NOMO-1 treated with DMSO at 0.1 percent for 48 hours (cell line): ENCODE results near the gene NKX1-1.
"Not testable (repeated sequence)": the region's sequence is repeated elsewhere in the genome, so short reads cannot be mapped to it uniquely, and the experiment has no call there.

Experiments
- DNase-seq: peaks from one replicate; lab custom pipeline; 2025; ENCODE audit not compliant: unreplicated experiment; lab: John Stamatoyannopoulos, UW

Gene NKX1-1

DNA sequence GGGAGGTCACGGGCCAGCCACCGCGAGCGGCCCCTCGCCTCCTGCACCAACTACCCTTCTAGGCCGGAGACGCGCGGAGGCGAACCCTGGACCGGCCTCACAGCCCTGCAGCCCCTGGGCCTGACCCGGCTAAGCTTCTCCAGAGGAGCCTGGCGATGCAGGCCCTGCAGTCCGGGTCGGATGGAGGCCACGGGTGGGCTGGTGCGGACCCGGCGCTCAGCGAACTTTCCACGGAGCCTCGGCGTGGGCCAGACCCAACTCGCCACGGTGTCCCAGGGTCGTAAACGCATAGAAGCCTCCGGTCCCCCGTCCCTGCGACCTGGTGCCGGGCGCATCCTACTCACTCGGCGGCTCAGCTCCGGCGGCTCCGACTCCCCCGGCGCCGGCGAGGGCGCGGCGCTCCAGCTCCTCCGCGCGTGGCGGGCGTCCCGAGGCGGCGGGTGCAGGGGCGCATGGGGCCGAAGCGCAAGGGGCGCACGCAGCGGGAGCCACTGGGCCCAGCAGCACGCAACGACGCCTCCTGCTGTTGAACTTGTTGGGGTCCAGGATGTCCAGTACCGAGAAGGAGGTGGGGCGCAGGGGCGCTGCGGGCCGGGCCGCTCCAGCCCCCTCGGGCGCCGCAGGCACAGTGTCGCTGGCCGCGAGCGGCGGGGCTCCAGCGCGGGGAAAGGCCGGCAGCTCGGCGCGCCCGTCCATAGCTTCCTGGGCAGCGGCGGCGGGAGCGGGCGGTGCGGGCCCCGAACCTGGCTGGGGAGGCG lies 427 bp downstream of the NKX1-1 start:
- no peak for DNase-seq

DNA sequence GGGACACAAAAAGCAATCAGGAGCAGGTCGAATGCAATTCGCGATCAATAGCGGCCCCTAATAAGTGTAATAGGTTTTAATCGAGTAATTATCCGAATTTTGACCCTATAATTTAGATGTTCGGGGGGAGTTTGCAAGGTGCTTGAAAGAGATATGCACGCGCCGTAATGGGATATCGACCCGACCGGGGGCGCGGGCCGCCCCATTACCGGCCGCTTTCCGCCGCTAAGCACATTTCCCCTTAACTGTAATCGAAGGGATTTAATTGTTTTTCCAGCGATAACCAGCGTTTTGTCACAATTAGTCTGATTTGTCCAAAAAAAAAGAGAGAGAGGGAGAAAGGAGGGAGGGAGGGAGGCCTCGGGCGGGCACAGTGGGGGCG lies 997 bp downstream of the NKX1-1 start:
- DNase-seq = no peak

DNA sequence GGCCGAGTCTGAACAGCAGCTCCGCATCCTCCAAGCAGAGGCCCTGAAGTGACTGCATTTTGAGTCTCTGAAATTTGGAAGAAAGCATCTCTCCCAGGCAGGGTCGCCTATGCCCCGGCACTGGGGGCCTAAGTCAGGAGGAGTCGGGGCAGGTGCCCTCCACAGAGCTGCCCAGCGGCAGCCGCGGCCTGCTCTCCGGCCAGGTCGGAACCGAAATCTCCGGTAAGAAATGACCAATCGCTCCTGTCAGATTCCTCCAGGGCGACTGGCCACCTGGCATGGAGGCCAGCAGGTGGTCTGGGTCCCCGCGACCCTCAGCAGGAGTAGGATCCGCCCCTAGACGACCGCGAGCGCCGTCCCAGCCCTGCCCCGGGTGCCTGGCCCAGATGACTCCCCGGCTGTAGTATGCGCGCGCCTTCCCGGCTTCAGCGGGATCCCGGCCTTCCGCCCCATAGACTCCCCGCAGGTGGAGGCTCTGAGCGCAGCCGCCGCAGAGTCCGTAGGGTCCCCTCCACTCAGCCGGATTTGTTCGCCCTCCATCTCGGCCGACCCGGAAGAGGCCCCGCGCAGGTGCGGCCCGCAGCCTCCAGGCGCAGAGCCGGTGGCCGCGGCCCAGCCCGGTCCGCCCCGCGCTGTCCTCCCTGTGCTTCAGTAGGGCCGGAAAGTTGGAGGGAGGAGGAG lies 1.5 kb downstream of the NKX1-1 start:
- no peak for DNase-seq

DNA sequence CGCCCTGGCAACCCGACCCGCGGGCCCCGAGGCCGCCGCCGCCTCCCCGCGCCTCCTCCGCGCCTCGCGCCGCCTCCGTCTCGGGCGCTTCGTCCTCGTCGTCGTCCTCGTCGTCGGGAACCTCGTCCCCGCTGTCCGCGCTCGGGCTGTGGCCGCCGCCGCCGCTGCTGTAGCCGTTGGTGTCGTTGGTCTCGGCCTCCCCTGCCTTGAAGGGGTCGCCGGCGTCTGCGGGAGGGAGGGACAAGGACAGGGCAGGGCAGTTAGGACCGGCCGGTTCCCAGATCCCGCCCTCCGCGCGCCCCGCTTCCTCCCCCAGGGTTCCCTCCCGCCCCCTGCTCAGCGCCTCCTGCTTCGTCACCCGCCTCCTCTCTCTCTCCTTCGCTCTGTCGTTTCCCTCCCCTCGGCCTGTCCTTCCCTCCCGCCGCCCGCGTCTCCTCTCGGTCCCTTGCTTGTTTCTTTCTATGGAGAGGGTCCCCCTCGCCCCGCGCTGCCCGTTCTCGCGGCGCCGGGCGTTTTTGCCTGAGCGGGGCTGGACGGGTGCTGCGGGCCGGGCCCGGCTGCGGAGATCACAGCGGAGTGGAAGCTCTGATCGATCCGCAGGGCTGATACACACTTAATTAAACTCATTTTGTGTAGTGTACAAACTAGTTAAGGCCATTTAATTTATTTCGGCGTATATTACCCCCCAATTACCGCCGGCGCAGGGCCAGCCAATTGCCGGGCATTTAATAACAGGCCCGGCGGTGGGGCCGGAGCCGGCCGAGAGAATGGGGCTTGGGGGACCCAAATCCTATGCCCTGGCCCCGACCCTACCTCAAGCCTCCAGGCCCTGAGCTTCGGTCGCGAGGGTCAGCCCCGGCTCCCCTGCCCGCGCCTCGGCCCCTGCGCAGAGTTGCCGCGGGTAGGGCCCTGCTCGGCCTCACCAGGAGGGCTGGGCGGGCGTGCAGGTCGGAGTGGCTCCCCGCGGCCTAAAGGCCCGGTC lies 2.4 kb downstream of the NKX1-1 start:
- DNase-seq = no peak

DNA sequence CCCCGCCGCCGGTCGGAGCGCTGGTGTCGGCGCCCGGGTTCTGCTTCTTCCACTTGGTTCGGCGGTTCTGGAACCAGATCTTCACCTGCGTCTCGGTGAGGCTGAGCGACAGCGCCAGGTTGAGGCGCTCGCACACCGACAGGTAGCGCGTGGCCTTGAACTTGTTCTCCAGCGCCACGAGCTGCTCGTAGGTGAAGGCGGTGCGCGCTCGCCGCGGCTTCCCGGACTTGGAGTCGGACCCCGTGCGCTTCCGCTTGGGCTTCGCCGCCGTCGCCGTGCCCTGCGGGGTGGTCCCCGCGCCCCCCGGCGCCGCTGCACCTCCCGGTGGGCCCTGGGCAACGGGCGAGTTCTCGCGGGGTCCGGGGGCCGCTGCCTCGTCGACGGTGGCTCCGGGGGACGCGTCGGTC lies 3.1 kb downstream of the NKX1-1 start:
- DNase-seq = no peak

DNA sequence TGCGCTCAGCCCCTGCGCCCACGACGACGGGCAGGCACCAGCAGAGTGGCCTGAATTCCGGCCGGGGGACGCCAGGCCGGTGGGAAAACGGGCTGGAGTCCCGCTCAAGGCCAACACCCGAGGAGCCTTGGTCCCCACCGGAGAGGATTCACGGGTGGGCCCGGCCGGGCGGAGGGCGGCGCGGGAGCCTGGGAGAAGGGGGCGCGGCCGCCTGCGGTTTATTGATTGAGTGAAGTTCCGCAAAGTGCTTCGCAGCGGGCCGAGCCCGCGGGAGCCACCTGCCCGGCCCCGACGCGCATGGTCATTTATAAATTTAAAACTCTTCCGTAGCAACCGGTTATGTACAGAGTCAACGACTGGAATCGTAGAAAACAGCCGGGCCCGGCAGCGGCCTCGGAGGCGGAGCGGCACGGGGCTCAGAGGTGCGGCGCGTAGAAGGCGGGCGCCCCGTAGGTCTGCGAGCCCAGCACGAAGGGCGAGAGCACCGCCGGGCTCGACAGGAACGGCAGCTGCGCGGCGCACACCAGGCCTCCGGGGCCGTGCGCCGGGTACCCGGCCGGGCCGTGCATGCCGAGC lies 3.6 kb downstream of the NKX1-1 start:
- DNase-seq = no peak

DNA sequence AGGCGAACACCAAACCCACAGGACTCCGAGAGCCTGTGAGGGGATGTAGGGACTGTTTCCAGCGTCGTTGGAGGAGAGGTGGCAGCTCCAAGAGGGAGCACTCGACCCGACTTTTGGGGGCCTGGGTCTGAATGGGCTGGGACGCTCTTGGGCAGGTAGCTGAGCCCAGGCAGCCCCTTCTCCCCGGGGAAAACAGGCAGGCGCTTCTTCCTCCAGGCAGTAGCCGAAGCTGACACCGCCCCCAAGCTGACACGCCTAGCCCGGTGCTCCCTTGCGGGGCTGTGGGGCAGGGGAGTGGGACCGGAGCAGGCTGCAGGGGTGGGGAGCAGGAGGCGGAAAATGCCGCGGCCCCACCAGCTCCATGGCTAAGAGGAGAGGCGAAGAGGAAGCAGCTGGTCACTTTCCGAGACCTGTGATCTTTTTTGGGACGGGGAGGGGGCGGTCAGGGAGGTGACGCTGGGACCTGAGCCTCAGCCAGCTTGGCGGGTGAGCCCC lies 4.2 kb downstream of the NKX1-1 start:
- DNase-seq = no peak

DNA sequence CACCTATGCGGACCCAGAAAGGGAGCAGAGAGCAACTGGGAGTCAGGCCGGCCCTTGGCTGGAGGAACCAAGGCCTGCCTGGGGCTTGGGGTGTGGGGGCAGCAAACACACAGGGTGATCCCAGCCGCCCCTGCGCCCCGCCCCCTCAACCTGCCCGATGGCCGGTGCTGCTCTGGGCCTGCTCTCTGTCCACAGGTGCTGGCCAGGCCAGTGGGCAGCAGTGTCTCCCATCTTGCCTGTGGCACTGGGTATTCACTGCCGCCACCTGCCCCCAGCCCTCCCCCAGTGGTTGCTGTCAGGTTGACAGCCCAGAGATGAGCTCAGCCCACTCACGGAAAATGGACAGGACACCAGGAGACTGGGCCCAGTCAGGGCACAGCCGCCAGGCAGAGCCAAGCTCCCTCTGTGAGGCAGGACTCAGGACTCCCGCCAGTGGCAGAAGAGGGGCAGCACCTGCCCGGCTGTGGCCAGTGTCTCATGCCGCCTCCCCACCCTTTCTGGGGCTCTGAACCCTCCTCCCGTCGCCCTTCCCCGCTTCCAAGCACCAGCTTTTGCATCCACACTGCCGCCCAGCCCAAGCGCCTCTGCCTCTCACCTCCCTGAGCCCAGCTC lies 4.7 kb downstream of the NKX1-1 start:
- no peak for DNase-seq

DNA sequence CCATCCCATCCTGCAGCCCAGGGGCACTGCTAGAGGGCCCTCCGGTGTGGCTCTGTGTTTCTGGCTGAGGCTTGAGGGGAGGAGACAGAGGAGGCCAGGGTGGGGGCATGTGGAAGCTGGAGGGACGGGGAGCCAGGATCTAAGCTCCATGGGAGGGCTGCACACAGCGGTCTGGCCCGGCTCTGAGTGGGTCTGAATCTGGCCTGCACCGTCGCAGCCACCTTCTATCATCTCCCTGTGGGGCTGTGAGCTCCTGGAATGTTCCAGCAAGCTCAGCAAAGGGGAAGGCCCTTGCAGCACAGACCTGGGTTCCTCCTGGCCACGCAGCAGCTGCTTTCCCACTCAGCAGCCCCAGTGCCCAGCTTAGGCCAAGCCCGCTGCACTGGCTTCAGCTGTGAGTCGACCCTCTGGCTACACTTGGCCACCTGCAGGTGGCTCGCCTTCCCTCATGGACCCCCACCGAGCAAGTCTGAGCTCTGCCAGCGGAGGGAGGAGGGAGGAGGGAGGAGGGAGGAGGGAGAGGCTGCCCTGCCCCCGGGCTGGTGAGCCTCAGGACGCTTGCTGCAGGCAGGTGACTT lies 5.3 kb downstream of the NKX1-1 start:
- no peak for DNase-seq

DNA sequence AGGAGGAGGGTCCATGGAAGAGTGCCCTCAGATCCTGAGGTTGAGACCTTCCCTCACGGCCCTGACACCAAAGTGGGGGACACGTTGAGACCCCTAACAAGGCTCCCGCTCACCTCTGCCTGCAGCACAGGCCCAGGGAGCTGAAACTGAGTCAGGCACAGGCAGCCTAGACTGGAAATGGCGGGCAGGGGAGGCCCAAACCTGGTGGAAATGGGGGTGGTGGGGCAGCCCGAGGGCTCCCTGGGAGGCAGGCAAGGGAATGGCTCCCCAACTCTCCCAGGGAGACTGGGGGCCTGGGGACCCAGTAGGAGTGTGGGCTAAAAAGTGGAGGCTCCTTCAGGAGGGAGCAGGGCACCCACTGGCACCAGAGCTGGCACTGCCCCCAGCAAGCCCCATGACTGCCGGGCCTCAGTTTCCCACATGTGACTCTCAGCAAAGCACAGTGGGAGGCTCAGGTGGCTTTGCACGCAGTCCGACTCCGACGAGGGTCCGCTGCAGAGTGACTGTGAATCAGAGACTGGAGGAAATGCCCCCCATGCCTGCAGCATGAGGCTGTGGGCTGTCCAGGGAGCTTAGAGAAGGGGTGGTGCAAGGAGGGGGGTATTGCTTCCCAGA lies 5.9 kb downstream of the NKX1-1 start:
- DNase-seq = no peak

DNA sequence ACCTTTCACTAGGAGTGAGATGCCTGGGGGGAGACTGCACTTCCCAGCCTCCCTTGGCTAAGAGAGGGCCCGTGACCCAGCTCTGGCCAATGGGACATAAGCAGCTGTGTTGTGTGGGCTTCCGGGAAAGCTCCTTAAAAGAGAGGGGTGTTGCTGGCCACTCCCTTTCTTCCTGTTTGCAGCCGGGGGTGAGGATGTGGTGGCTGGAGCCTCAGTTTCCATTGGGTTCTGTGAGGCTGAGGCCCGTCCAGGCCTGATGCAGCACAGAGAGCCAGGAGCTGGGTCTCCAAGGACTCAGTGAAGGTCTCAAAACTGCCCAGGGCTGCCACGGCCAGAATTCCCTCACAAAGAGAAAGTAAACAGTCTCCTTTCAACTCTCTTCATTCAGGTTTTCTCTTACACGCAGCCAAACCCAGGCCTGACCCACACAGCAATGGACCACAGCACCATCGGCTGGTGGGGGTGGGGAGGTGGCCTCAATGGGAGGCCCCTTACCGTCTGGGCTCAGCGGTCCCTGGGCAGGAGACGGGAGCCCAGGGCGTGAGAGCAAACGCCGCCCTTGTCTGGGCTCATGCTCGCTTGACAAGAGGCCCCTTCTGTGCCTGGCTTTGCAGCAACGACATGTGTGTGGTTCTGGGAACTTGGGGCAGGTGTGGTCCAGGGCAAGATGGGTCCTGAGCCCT lies 6.6 kb downstream of the NKX1-1 start:
- no peak for DNase-seq

DNA sequence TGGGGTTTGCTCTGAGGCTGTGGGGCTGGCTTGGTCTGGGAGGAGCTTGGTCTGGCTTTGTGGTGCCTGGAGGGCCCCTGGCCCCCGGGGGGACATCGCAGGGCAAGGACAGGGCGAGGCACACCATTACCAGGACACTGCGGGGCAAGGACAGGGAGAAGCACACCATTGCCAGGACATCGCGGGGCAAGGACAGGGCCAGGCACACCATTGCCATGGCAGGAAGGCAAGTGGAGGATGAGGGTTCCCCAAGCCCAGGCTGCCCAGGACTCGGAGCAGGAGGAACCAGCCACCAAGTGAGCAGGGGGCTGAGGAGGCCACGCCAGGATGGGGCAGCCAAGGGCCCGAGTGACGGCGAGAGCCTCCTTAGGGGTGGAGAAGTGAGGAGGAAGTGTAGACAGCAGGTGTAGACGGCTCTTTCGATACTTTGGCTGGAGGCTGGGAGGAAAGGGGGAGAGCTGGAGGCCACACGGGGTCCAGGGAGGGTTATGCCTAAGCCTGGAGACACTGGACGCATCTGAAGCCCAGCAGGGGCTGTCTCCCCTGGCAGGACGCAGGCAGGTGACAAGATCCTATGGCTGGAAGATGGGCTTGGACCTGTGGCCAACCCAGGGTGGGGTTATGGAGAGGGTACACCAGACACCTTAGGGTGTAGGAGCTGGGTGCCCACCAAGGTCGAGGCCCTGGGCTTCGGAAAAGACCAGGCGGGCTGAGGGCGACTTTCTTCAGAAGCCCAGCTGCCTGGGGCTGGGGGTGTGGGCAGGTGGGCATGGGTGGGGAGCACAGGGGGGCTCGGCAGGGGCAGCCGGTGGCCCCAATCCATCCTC lies 7.3 kb downstream of the NKX1-1 start:
- no peak for DNase-seq

DNA sequence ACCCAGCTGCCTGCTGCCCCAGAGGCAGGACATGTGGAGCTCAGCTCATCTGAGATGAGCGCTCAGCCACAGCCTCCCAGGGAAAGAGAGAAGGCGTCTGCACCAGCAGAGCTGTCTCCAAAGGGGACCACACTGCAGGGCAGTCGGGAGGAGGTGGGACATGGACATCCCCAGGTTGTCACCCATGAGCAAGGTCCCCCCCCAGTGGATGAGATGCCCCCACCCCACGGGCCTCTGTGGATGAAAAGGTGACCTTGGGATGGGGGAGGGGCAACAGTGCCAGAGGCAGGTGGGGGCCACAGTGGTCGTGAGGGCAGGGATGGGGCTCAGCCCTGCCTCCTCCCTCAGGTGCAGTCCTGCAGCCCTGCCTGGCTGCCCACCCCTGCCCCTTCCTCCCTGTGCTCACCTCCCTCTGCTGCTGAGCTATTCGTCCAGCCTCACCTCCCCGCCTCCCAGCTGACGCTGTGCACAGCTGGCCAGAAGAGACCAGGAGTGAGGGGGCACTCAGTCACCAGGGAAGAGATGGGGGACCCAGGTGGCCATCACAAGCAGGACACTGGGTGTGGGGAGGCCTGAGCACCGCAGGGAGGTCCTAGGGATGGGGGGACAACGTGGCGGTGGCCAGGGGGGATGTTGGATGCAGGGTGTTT lies 9.3 kb downstream of the NKX1-1 start:
- DNase-seq = no peak

DNA sequence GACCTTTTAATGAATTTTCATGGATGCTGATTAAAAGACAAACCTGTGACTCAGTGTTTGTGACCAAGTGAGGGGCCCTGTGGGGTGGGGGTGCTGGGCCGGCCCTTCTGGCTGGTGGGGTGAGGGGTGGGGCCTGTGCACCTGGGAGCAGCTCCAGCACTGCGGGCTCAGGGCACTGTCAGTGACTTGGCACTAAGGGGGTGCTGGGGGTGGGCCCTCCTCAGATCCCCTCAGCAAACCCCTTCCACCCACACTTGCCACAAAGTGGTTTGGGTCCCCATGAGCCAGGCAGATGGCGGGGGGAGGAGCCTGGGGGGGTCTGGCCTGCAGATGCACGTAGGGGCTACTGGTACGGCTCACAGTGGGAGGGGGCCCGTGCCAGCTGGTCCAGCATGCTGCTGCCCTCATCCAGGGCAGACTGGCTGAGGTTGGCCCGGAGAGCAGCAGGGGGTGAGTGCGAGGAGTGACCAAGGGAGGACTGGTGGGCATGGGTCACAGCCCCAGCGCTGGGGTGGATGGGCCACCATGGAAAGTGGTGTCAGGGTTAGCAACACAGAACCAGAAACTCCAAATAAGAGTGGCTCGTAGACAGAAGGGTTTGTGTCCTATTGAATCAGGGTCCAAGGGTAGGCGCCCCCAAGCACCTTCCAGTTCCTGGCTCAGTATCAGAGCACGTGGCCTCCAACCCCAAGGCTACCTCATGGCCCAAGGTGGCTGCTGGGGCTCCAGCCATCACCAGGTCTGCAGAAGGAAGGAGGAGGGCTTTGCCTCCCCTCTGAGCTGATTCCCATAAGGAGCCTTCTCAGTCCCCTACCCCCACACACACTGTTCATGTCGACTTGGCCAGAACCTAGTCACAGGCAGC lies 10.1 kb downstream of the NKX1-1 start:
- no peak for DNase-seq

DNA sequence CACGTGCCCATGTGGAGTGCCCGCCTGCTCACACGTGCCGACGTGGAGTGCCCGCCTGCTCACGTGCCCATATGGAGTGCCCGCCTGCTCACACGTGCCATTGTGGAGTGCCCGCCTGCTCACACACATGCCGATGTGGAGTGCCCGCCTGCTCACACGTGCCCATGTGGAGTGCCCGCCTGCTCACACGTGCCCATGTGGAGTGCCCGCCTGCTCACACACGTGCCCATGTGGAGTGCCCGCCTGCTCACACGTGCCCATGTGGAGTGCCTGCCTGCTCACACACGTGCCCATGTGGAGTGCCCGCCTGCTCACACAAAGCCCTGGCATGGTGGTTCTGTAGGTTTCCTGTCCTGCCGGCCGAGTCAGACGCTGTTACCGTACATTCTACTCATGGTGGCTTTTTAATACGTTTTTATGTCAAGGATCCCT lies 10.8 kb downstream of the NKX1-1 start:
- DNase-seq = not testable (repeated sequence)

DNA sequence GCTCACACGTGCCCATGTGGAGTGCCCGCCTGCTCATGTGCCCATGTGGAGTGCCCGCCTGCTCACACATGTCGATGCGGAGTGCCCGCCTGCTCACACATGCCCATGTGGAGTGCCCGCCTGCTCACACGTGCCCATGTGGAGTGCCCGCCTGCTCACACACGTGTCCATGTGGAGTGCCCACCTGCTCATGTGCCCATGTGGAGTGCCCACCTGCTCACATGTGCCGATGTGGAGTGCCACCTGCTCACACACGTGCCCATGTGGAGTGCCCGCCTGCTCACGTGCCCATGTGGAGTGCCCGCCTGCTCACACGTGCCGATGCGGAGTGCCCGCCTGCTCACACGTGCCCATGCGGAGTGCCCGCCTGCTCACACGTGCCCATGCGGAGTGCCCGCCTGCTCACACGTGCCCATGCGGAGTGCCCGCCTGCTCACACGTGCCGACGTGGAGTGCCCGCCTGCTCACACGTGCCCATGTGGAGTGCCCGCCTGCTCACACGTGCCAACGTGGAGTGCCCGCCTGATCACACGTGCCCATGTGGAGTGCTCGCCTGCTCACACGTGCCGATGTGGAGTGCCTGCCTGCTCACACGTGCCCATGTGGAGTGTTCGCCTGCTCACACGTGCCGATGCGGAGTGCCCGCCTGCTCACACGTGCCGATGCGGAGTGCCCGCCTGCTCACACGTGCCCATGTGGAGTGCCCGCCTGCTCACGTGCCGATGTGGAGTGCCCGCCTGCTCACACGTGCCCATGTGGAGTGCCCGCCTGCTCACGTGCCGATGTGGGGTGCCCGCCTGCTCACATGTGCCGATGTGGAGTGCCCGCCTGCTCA lies 11.5 kb downstream of the NKX1-1 start:
- not testable (repeated sequence) for DNase-seq
